ENCODE data around the gene SPATA12.

SPATA12 gene

GRCh38 chr3:57053122-57053521 lies 7.3 kb upstream of the SPATA12 start:
- no peak for DNase-seq (ENCODE audit: low read depth)

- DNase-seq (ENCODE audit: low read depth) = no peak
Observed at GRCh38 chr3:57057351-57057750, 3.1 kb upstream of the SPATA12 start.

GRCh38 chr3:57059411-57059810 lies 1.1 kb upstream of the SPATA12 start:
- no peak for DNase-seq (ENCODE audit: low read depth)

- no peak for DNase-seq (ENCODE audit: low read depth)
Observed at GRCh38 chr3:57061556-57061955, 1.1 kb downstream of the SPATA12 start.

- DNase-seq (ENCODE audit: low read depth) = no peak
Observed at GRCh38 chr3:57062101-57062631, 1.7 kb downstream of the SPATA12 start.

GRCh38 chr3:57063032-57063431 lies 2.6 kb downstream of the SPATA12 start:
- DNase-seq (ENCODE audit: low read depth) = no peak

- DNase-seq (ENCODE audit: low read depth) = no peak
Observed at GRCh38 chr3:57064001-57064400, 3.5 kb downstream of the SPATA12 start.

GRCh38 chr3:57064572-57064971 lies 4.1 kb downstream of the SPATA12 start:
- DNase-seq (ENCODE audit: low read depth) = no peak

GRCh38 chr3:57065588-57065987 lies 5.1 kb downstream of the SPATA12 start:
- no peak for DNase-seq (ENCODE audit: low read depth)

- no peak for DNase-seq (ENCODE audit: low read depth)
Observed at GRCh38 chr3:57066471-57066870, 6.0 kb downstream of the SPATA12 start.

GRCh38 chr3:57068437-57069089 lies 8.1 kb downstream of the SPATA12 start:
- no peak for DNase-seq (ENCODE audit: low read depth)

GRCh38 chr3:57069503-57069902 lies 9.0 kb downstream of the SPATA12 start:
- no peak for DNase-seq (ENCODE audit: low read depth)

GRCh38 chr3:57073628-57074027 lies 13.2 kb downstream of the SPATA12 start:
- DNase-seq (ENCODE audit: low read depth) = no peak

GRCh38 chr3:57074135-57074534 lies 13.7 kb downstream of the SPATA12 start:
- DNase-seq (ENCODE audit: low read depth) = no peak

- DNase-seq (ENCODE audit: low read depth) = no peak
Observed at GRCh38 chr3:57076422-57076951, 16.0 kb downstream of the SPATA12 start.

GRCh38 chr3:57077630-57078343 lies 17.3 kb downstream of the SPATA12 start:
- no peak for DNase-seq (ENCODE audit: low read depth)

GRCh38 chr3:57078344-57078634 lies 17.8 kb downstream of the SPATA12 start:
- no peak for DNase-seq (ENCODE audit: low read depth)

GRCh38 chr3:57078635-57079473 lies 18.4 kb downstream of the SPATA12 start:
- DNase-seq (ENCODE audit: low read depth) = no peak

GRCh38 chr3:57079474-57079831 lies 19.0 kb downstream of the SPATA12 start:
- no peak for DNase-seq (ENCODE audit: low read depth)

GRCh38 chr3:57080171-57080570 lies 19.7 kb downstream of the SPATA12 start:
- no peak for DNase-seq (ENCODE audit: low read depth)

GRCh38 chr3:57081173-57081572 lies 20.7 kb downstream of the SPATA12 start:
- DNase-seq (ENCODE audit: low read depth) = no peak

GRCh38 chr3:57082481-57082880 lies 22.0 kb downstream of the SPATA12 start:
- DNase-seq (ENCODE audit: low read depth) = no peak
